H1 (cell line): ENCODE measurements around the gene TRIM65. TPM values are rescaled to one million over a fixed set of nuclear protein-coding genes. Genes with fewer than 3 reads are reported as not detected.

Source experiments
- BRCA1 ChIP-seq: IDR thresholded peaks from 2 replicates; pipeline ENCODE4 v1.6.1; 2012; ENCODE audit warnings: low read depth, low read length, improper control_type of control experiment
- CEBPB ChIP-seq: IDR thresholded peaks from 2 replicates; pipeline ENCODE4 v1.6.1; 2012; ENCODE audit warnings: low read depth, low read length
- CHD2 ChIP-seq: IDR thresholded peaks from 2 replicates; pipeline ENCODE4 v1.6.1; 2012; ENCODE audit warnings: low read length, improper control_type of control experiment
- GABPA ChIP-seq: IDR thresholded peaks from 2 replicates; pipeline ENCODE4 v1.6.1; 2011; ENCODE audit warnings: mild to moderate bottlenecking, low read length, moderate library complexity, borderline replicate concordance; ENCODE audit not compliant: insufficient read depth
- KDM5A ChIP-seq: fragments of 200-600 bp; IDR thresholded peaks from 2 replicates; pipeline ENCODE4 v1.7.1; 2012; ENCODE audit warnings: mild to moderate bottlenecking, low read length, inconsistent platforms, mixed read lengths
- SAP30 ChIP-seq: fragments of 300-600 bp; sonication (generic); IDR thresholded peaks from 2 replicates; pipeline ENCODE4 v1.7.1; 2012; ENCODE audit warnings: low read length, moderate library complexity, mild to moderate bottlenecking, inconsistent platforms; ENCODE audit not compliant: insufficient read depth, insufficient replicate concordance
- SIX5 ChIP-seq: IDR thresholded peaks from 2 replicates; pipeline ENCODE4 v1.6.1; 2011; ENCODE audit warnings: mild to moderate bottlenecking, low read depth, low read length
- SP1 ChIP-seq: IDR thresholded peaks from 2 replicates; pipeline ENCODE4 v1.6.1; 2011; ENCODE audit warnings: low read depth, low read length
- polyA plus RNA-seq, 7 experiments: library from polyadenylated mRNA; depleted of rRNA in 3 of 7; stranded (reverse) in 5 of 7; unstranded in 2 of 7; fragments of >200 nt in 5 of 7; fragments of 200-250 nt in 2 of 7; gene quantifications; 1 replicate in 5 of 7; 2 replicates in 1 of 7; 4 replicates in 1 of 7; pipeline versions ENCODE4 v1.2.1 to v1.2.3, GENCODE V29; 2011 to 2013; ENCODE audit warnings: missing spikeins in 2 of 7, mixed read lengths in 2 of 7
- total RNA-seq: library from RNA; stranded (reverse); fragmentation: NEBNext Ultra II Directional; extraction: Animal tissue kit (Norgen Biotek cat#: 25700); gene quantifications from 2 replicates; pipeline ENCODE4 v1.2.1, GENCODE V29; 2021
- TF ChIP-seq, protein P1 (sequence below): IDR thresholded peaks from 2 replicates; pipeline ENCODE4 v1.6.1; 2012; ENCODE audit warnings: low read length, inconsistent platforms
- TF ChIP-seq, protein P2 (sequence below), 3 experiments: IDR thresholded peaks; 1 replicate in 2 of 3; 2 replicates in 1 of 3; pipeline versions ENCODE4 v1.5.1 to v1.6.1; 2011; ENCODE audit warnings: low read length in 3 of 3, mild to moderate bottlenecking in 3 of 3, inconsistent platforms in 2 of 3, low read depth in 1 of 3, moderate library complexity in 1 of 3; ENCODE audit not compliant: insufficient read depth in 1 of 3; ENCODE audit errors: control extremely low read depth in 1 of 3

The TRIM65 gene
- total and polyA plus RNA-seq, 2 of the 8 experiments (the other 6 are each of a cell fraction or from before 2014, with no cell fraction given), result 21.2 to 48.6 TPM

DNA sequence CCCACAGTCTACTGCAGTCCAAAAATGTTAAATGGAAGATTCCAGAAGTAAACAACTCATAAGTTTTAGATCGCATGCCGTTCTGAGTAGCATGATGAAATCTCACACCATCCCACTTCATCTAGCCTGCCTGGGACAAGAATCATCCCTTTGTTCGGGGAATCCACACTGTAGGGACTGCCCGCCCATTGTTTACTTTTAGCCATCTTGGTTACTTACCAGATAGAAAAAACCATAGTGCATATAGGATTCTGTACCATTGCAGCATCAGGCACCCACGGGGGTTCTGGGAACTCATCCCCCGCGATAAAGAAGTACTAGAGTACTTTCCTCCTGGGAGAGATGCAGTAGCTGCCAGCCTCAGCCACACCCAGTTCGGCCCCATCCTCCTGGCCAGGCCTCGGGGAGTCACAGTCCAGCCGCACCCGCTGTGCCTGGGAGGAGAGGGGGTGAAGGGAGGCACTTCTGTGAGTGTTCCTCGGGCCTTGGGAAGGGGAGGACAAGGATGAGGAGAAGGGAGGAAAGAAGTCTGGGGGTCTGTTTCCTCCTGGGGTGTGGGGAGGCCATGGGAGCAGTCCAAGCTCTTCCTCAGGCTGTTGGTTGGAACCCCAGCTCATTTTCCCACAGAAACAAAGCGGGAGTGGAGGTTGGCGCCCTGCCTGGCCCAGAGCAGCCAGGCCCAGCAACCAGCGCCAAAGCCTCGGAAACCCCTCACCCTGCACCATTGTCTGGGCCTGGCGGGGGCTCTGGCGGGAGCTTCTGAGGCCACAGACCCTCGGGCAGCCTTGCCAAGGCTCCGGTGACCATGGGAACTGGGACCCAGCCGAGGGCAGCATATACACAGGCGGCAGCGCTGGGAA lies 27.2 kb downstream of the TRIM65 start (continued):
- TF ChIP-seq, protein P1, sequence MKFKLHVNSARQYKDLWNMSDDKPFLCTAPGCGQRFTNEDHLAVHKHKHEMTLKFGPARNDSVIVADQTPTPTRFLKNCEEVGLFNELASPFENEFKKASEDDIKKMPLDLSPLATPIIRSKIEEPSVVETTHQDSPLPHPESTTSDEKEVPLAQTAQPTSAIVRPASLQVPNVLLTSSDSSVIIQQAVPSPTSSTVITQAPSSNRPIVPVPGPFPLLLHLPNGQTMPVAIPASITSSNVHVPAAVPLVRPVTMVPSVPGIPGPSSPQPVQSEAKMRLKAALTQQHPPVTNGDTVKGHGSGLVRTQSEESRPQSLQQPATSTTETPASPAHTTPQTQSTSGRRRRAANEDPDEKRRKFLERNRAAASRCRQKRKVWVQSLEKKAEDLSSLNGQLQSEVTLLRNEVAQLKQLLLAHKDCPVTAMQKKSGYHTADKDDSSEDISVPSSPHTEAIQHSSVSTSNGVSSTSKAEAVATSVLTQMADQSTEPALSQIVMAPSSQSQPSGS, result no peak
- TF ChIP-seq SAP30 (no peak), KDM5A (no peak), BRCA1 (no peak), SIX5 (no peak), CHD2 (no peak), CEBPB (no peak), SP1 (no peak), GABPA (no peak)
- TF ChIP-seq, protein P2, sequence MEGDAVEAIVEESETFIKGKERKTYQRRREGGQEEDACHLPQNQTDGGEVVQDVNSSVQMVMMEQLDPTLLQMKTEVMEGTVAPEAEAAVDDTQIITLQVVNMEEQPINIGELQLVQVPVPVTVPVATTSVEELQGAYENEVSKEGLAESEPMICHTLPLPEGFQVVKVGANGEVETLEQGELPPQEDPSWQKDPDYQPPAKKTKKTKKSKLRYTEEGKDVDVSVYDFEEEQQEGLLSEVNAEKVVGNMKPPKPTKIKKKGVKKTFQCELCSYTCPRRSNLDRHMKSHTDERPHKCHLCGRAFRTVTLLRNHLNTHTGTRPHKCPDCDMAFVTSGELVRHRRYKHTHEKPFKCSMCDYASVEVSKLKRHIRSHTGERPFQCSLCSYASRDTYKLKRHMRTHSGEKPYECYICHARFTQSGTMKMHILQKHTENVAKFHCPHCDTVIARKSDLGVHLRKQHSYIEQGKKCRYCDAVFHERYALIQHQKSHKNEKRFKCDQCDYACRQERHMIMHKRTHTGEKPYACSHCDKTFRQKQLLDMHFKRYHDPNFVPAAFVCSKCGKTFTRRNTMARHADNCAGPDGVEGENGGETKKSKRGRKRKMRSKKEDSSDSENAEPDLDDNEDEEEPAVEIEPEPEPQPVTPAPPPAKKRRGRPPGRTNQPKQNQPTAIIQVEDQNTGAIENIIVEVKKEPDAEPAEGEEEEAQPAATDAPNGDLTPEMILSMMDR (IDR thresholded peaks at IDR 0.05; ENCODE audit: control extremely low read depth in 1 of 3, insufficient read depth in 1 of 3, low read depth in 1 of 3, low read length in 3 of 3), result no peak
